Pancreas (tissue), 10 donors: ENCODE measurements around the gene DOCK4. TPM values are rescaled to one million over a fixed set of nuclear protein-coding genes. Genes with fewer than 3 reads are reported as not detected.
A peak's percentile ranks its signal among the peaks of the same experiment; 100 is the strongest.

Experiments
- ATAC-seq, 4 donors: fragments of 200-7000 bp; cut with Tn5 transposase; one replicate each; pipeline versions ENCODE4 v1.8.0 to v1.9.1; 2020; ENCODE audit warnings: mild to moderate bottlenecking in 4 of 4, moderate library complexity in 4 of 4
- DNase-seq, 6 donors: peaks; one replicate each; pipeline ENCODE4 v3.0.0-alpha.2; 2020
- FAIRE-seq: peaks from 2 replicates; lab custom pipeline; 2012; peaks lifted over from hg19 to GRCh38; lab: Jason Lieb, UNC
- H3K27ac ChIP-seq, 4 donors: fragments of 200-600 bp; sonication (generic); 1 replicate in 3 of 4; 2 replicates in 1 of 4; pipeline versions ENCODE4 v1.5.0 to v1.8.0; 2020
- H3K27me3 ChIP-seq, 4 donors: fragments of 200-600 bp; one replicate each; pipeline ENCODE4 v1.8.0; 2021
- H3K36me3 ChIP-seq, 3 donors: fragments of 200-600 bp; sonication (generic) in 1 of 3; one replicate each; pipeline versions ENCODE4 v1.5.0 to v1.8.0; 2020 to 2021
- H3K4me1 ChIP-seq, 3 donors: fragments of 200-600 bp; one replicate each; pipeline ENCODE4 v1.8.0; 2021
- H3K4me3 ChIP-seq, 4 donors: fragments of 200-600 bp; sonication (generic) in 2 of 4; one replicate each; pipeline versions ENCODE4 v1.5.0 to v1.8.0; 2020 to 2021
- H3K9me3 ChIP-seq, 4 donors: fragments of 200-600 bp; one replicate each; pipeline ENCODE4 v1.8.0; 2021
- CTCF ChIP-seq, 4 donors: fragments of 200-600 bp; sonication (generic) in 3 of 4; IDR thresholded peaks; one replicate each; pipeline versions ENCODE4 v1.5.0 to v1.8.0; 2021; ENCODE audit warnings: antibody characterized with exemption in 4 of 4
- WGBS, 2 donors: extraction: QIAGEN DNeasy Blood & Tissue Kit; methylation state at CpG; one replicate each; pipeline ENCODE4 v1.1.7; 2013; 5-methylcytosine and 5-hydroxymethylcytosine counted together
- intact Hi-C, 3 donors: fragments of 100-400 bp; cut with DNase I; formaldehyde crosslinking; loops; one replicate each; pipeline versions ENCODE4 v1.11.1 to v1.14.2; 2022
- polyA plus RNA-seq, 2 donors: library from polyadenylated mRNA; stranded (reverse); fragments of 200-250 nt; gene quantifications; one replicate each; pipeline ENCODE4 v1.2.3, GENCODE V29; 2013
- total RNA-seq, 6 donors: library from RNA; stranded (reverse); fragmentation: NEBNext Ultra II Directional in 4 of 6; extraction: Animal tissue kit (Norgen Biotek cat#: 25700) in 4 of 6; gene quantifications; one replicate each; pipeline versions ENCODE4 v1.2.1 to v1.2.4, GENCODE V29; 2021 to 2023
- donor health status: healthy with polysubstance abuse.
- donor health status: DM: no; HTN: no; CAD: no; lungs with moderate emphysema.
- donor health status: DM: no; HTN: no; CAD: no.
- donor health status: control.
- donor health status: control.
- donor health status: Bipolar disorder and iron deficiency.
- donor health status: DM: yes; HTN: yes; CAD: no.
- donor health status: DM: no; HTN: no; CAD: no.
- donor health status: DM: no; HTN: no; CAD: no.
- donor health status: DM: yes; HTN: yes; CAD: no.

The DOCK4 gene
- total and polyA plus RNA-seq, 8 donors: 5.4 to 15.5 (median 6.1) TPM

- no peaks in the 10 kb centered on the region for H3K27me3 ChIP-seq
- H3K4me3 ChIP-seq: no peak overlapping the region
- no peaks in the 10 kb centered on the region for H3K36me3 ChIP-seq
- no peaks in the 10 kb centered on the region for H3K9me3 ChIP-seq
- DNase-seq: no peak
- intact Hi-C loops: no loop called here
- 84 to 86% methylated on average over 3 of the region's 3 CpGs for WGBS, 2 donors
- FAIRE-seq: no peak
- H3K27ac ChIP-seq: no peak overlapping the region
- no peaks in the 10 kb centered on the region for H3K4me1 ChIP-seq
- TF ChIP-seq CTCF (IDR thresholded peaks at IDR 0.05): no peak
- no peak for ATAC-seq
Observed at GRCh38 chr7:111858331-111858730, 347.9 kb downstream of the DOCK4 start.

GRCh38 chr7:111855842-111856227, 350.4 kb downstream of the DOCK4 start:
- Histone ChIP-seq H3K9me3 (no peaks in the 10 kb centered on the region), H3K4me1 (no peaks in the 10 kb centered on the region), H3K27ac (no peak overlapping the region), H3K27me3 (no peaks in the 10 kb centered on the region), H3K4me3 (no peak overlapping the region), H3K36me3 (no peaks in the 10 kb centered on the region)
- ATAC-seq (peak in 3 of 4 donors; percentile 81 to 89 (median 83)), FAIRE-seq (no peak), DNase-seq (no peak)
- no peak for TF ChIP-seq CTCF (IDR thresholded peaks at IDR 0.05)
- intact Hi-C loops: no loop called here
- 34 to 36% methylated on average over 5 of the region's 5 CpGs for WGBS, 2 donors

GRCh38 chr7:111855161-111855841, 350.9 kb downstream of the DOCK4 start:
- Histone ChIP-seq H3K27me3 (no peaks in the 10 kb centered on the region), H3K4me3 (no peak overlapping the region), H3K36me3 (no peaks in the 10 kb centered on the region), H3K27ac (no peak overlapping the region), H3K9me3 (no peaks in the 10 kb centered on the region), H3K4me1 (no peaks in the 10 kb centered on the region)
- intact Hi-C loops: no loop called here
- FAIRE-seq (no peak), DNase-seq (peak in 2 of 6 donors; percentile 12 to 22), ATAC-seq (peak; percentile 55 to 92 (median 90))
- peak in 3 of 4 donors; percentile 19 to 31 (median 19) for TF ChIP-seq CTCF (IDR thresholded peaks at IDR 0.05)
- WGBS, 2 donors: 22% methylated on average over 4 of the region's 4 CpGs

GRCh38 chr7:111853201-111853990, 352.8 kb downstream of the DOCK4 start:
- ATAC-seq: no peak
- intact Hi-C loops: no loop called here
- Histone ChIP-seq H3K27me3 (no peaks in the 10 kb centered on the region), H3K4me1 (no peaks in the 10 kb centered on the region), H3K27ac (no peak overlapping the region), H3K9me3 (no peaks in the 10 kb centered on the region), H3K36me3 (no peaks in the 10 kb centered on the region), H3K4me3 (no peak overlapping the region)
- TF ChIP-seq CTCF (IDR thresholded peaks at IDR 0.05): no peak
- WGBS, 2 donors: 93 to 96% methylated on average over 10 of the region's 10 CpGs
- no peak for FAIRE-seq
- no peak for DNase-seq

- Histone ChIP-seq H3K4me3 (no peak overlapping the region), H3K9me3 (no peaks in the 10 kb centered on the region), H3K27me3 (no peaks in the 10 kb centered on the region), H3K27ac (no peak overlapping the region), H3K36me3 (no peaks in the 10 kb centered on the region), H3K4me1 (no peaks in the 10 kb centered on the region)
- FAIRE-seq (no peak), ATAC-seq (no peak), DNase-seq (no peak)
- intact Hi-C loops: no loop called here
- WGBS, 2 donors: 94 to 98% methylated on average over 7 of the region's 7 CpGs
- no peak for TF ChIP-seq CTCF (IDR thresholded peaks at IDR 0.05)
Observed at GRCh38 chr7:111852081-111852480, 354.1 kb downstream of the DOCK4 start.
